HepG2 (cell line): Measurements from ENCODE around the gene RAB34. TPM values are rescaled to one million over a fixed set of nuclear protein-coding genes. Genes with fewer than 3 reads are reported as not detected.

ENCODE experiments used
- ATAC-seq: fragments of 200-7000 bp; cut with Tn5 transposase; 3 replicates; pipeline ENCODE4 v1.9.1; 2020; ENCODE audit warnings: mild to moderate bottlenecking, moderate library complexity
- BruUV-seq: library from RNA; stranded (reverse); fragments of 400-500 nt; replicated peaks from 2 replicates; lab custom pipeline; 2021; lab: Mats Ljungman, UMichigan
- CTCF ChIA-PET: fragments of 300-600 bp; formaldehyde crosslinking; extraction: SDS; loops from one replicate; lab custom pipeline; 2021; ENCODE audit warnings: low total read pairs, inconsistent platforms, low intra/inter-chr PET ratio; lab: Yijun Ruan, JAX
- POLR2A ChIA-PET: fragments of 350-600 bp; sonication (Branson Sonifier 250); formaldehyde crosslinking; loops from one replicate; lab custom pipeline; 2020; ENCODE audit warnings: antibody characterized with exemption, inconsistent platforms; lab: Yijun Ruan, JAX
- DNase-seq: peaks from one replicate; pipeline ENCODE4 v3.0.0-alpha.2; 2015; ENCODE audit warnings: low spot score
- FAIRE-seq: peaks from 3 replicates; lab custom pipeline; 2011; peaks lifted over from hg19 to GRCh38; lab: Jason Lieb, UNC
- H2AFZ ChIP-seq: one replicate; pipeline ENCODE4 v1.6.1; 2011; ENCODE audit warnings: low read length, inconsistent platforms
- H3K27ac ChIP-seq: fragments of 300-600 bp; 3 replicates; pipeline ENCODE4 v1.8.0; 2011; ENCODE audit warnings: mixed run types, mild to moderate bottlenecking, mixed read lengths, low read length, inconsistent platforms; ENCODE audit not compliant: insufficient read depth; ENCODE audit errors: extremely low read length
- H3K27me3 ChIP-seq, 2 experiments: fragments of 200-600 bp in 1 of 2; 2 replicates in 1 of 2; 3 replicates in 1 of 2; pipeline versions ENCODE4 v1.6.0 to v1.8.0; 2011; ENCODE audit warnings: low read length in 2 of 2, mild to moderate bottlenecking in 2 of 2, moderate library complexity in 2 of 2, inconsistent platforms in 1 of 2; ENCODE audit not compliant: insufficient read depth in 2 of 2, control insufficient read depth in 1 of 2
- H3K36me3 ChIP-seq, 2 experiments: fragments of 200-600 bp in 1 of 2; replicated peaks in 1 of 2; 2 replicates in 1 of 2; 3 replicates in 1 of 2; pipeline versions ENCODE4 v1.5.1 to v1.8.0; 2011; ENCODE audit warnings: low read length in 2 of 2, inconsistent platforms in 1 of 2; ENCODE audit not compliant: insufficient read depth in 2 of 2, control insufficient read depth in 1 of 2
- H3K4me1 ChIP-seq: 2 replicates; pipeline ENCODE4 v1.5.1; 2012; ENCODE audit warnings: low read length, inconsistent platforms; ENCODE audit not compliant: insufficient read depth
- H3K4me2 ChIP-seq: 2 replicates; pipeline ENCODE4 v1.6.0; 2011; ENCODE audit warnings: low read depth, low read length, inconsistent platforms
- H3K4me3 ChIP-seq, 3 experiments: fragments of 200-600 bp in 1 of 3; sonication (generic), shearing (Covaris generic) in 1 of 3; replicated peaks in 1 of 3; 2 replicates each; pipeline ENCODE4 v1.5.1; 2011 to 2016; ENCODE audit warnings: low read length in 3 of 3, inconsistent platforms in 2 of 3, low read depth in 2 of 3, mild to moderate bottlenecking in 2 of 3, control low read depth in 1 of 3, mixed read lengths in 1 of 3; ENCODE audit not compliant: insufficient read depth in 1 of 3
- H3K79me2 ChIP-seq: one replicate; pipeline ENCODE4 v1.6.1; 2011; ENCODE audit warnings: low read length, inconsistent platforms; ENCODE audit not compliant: insufficient read depth
- H3K9ac ChIP-seq: 2 replicates; pipeline ENCODE4 v1.6.0; 2011; ENCODE audit warnings: mild to moderate bottlenecking, low read depth, low read length, inconsistent platforms; ENCODE audit not compliant: insufficient read depth
- H3K9me3 ChIP-seq: 2 replicates; pipeline ENCODE4 v1.5.1; 2012; ENCODE audit warnings: mild to moderate bottlenecking, low read length
- H4K20me1 ChIP-seq: 2 replicates; pipeline ENCODE4 v1.6.0; 2011; ENCODE audit warnings: inconsistent platforms, mild to moderate bottlenecking, low read length, moderate library complexity; ENCODE audit not compliant: insufficient read depth
- CCAR2 ChIP-seq: fragments of 200-400 bp; formaldehyde crosslinking; optimal IDR thresholded peaks from 2 replicates; pipeline ENCODE3; 2018; ENCODE audit warnings: low read depth, mild to moderate bottlenecking, low read length, moderate library complexity
- CENPT ChIP-seq: sonication (generic); formaldehyde crosslinking; IDR thresholded peaks from 2 replicates; pipeline ENCODE4 v1.8.0; 2022; ENCODE audit warnings: low read depth, mild to moderate bottlenecking, moderate library complexity, missing genetic modification reagents
- ISX ChIP-seq: sonication (generic); formaldehyde crosslinking; conservative IDR thresholded peaks from 2 replicates; pipeline ENCODE4 v1.5.0; 2020; ENCODE audit warnings: missing genetic modification reagents
- NFKB2 ChIP-seq: sonication (generic); formaldehyde crosslinking; IDR thresholded peaks from 2 replicates; pipeline ENCODE4 v1.4.0; 2020; ENCODE audit warnings: missing genetic modification reagents, borderline replicate concordance
- RAD51 ChIP-seq: fragments of 450-650 bp; IDR thresholded peaks from 2 replicates; pipeline ENCODE4 v1.6.1; 2016; ENCODE audit warnings: borderline replicate concordance
- SRSF1 ChIP-seq: fragments of 200-400 bp; formaldehyde crosslinking; optimal IDR thresholded peaks from 2 replicates; pipeline ENCODE3; 2017; ENCODE audit warnings: mild to moderate bottlenecking, low read depth, low read length, moderate library complexity
- SRSF9 ChIP-seq: fragments of 200-400 bp; formaldehyde crosslinking; IDR thresholded peaks from 2 replicates; pipeline ENCODE4 v1.6.1; 2018; ENCODE audit warnings: borderline replicate concordance, mild to moderate bottlenecking, low read depth, low read length; ENCODE audit not compliant: insufficient read depth, poor library complexity, severe bottlenecking
- ZNF143 ChIP-seq: sonication (generic); formaldehyde crosslinking; IDR thresholded peaks from 2 replicates; pipeline ENCODE4 v1.4.0; 2020; ENCODE audit warnings: missing genetic modification reagents
- ZNF552 ChIP-seq: sonication (generic); formaldehyde crosslinking; IDR thresholded peaks from 2 replicates; pipeline ENCODE4 v1.9.0; 2022; ENCODE audit warnings: missing genetic modification reagents, mild to moderate bottlenecking, borderline replicate concordance
- ZNF598 ChIP-seq: sonication (generic); formaldehyde crosslinking; IDR thresholded peaks from 2 replicates; pipeline ENCODE4 v1.5.1; 2020; ENCODE audit warnings: mild to moderate bottlenecking, missing genetic modification reagents, borderline replicate concordance
- ZNF652 ChIP-seq: IDR thresholded peaks from 2 replicates; pipeline ENCODE4 v1.6.1; 2016; ENCODE audit warnings: low read depth, borderline replicate concordance
- WGBS: methylation state at CpG from one replicate; pipeline ENCODE4 v1.1.6; 2017; ENCODE audit warnings: low lambda C conversion rate; 5-methylcytosine and 5-hydroxymethylcytosine counted together
- in situ Hi-C: cut with HindIII; loops from 2 replicates; pipeline ENCODE4 v1.10.0; 2017; ENCODE audit warnings: low pct_unique_long_range_greater_than_20kb; ENCODE audit not compliant: extremely low pct_ligation_motif_present
- intact Hi-C: fragments of 100-400 bp; cut with micrococcal nuclease; formaldehyde crosslinking; loops from one replicate; pipeline ENCODE4 v1.10.0; 2022; ENCODE audit not compliant: unreplicated experiment
- polyA plus RNA-seq, 8 experiments: library from polyadenylated mRNA; depleted of rRNA in 3 of 8; stranded (reverse) in 7 of 8; unstranded in 1 of 8; fragments of >200 nt; fragmentation: Illumina TruSeq in 4 of 8; extraction: Trizol in 4 of 8; gene quantifications; 2 replicates each; pipeline versions ENCODE4 v1.2.1 to v1.2.3, GENCODE V29; 2011 to 2016; ENCODE audit warnings: low read depth in 4 of 8, missing spikeins in 1 of 8, mixed read lengths in 1 of 8; ENCODE audit not compliant: insufficient read depth in 1 of 8
- total RNA-seq, 5 experiments: library from RNA; depleted of rRNA; stranded (reverse); fragments of >200 nt; fragmentation: Illumina TruSeq; extraction: Trizol; gene quantifications; 2 replicates each; pipeline ENCODE4 v1.2.3, GENCODE V29; 2016; ENCODE audit warnings: low read depth in 1 of 5
- TF ChIP-seq, protein P1 (sequence below): sonication (generic); formaldehyde crosslinking; IDR thresholded peaks from 2 replicates; pipeline ENCODE4 v1.8.1; 2023; ENCODE audit warnings: missing genetic modification reagents, mild to moderate bottlenecking, borderline replicate concordance
- TF ChIP-seq, protein P2 (sequence below): sonication (generic); formaldehyde crosslinking; IDR thresholded peaks from 2 replicates; pipeline ENCODE4 v1.4.0; 2020; ENCODE audit warnings: missing genetic modification reagents, mild to moderate bottlenecking, borderline replicate concordance
- TF ChIP-seq, protein P3 (sequence below): sonication (generic); formaldehyde crosslinking; IDR thresholded peaks from 2 replicates; pipeline ENCODE4 v1.8.0; 2022; ENCODE audit warnings: mild to moderate bottlenecking, missing genetic modification reagents
- TF ChIP-seq, protein P4 (sequence below): sonication (generic); formaldehyde crosslinking; IDR thresholded peaks from 2 replicates; pipeline ENCODE4 v1.5.0; 2020; ENCODE audit warnings: mild to moderate bottlenecking, missing genetic modification reagents, borderline replicate concordance

RAB34 gene
- total and polyA plus RNA-seq, 2 of the 13 experiments (the other 11 are each of a cell fraction or from before 2014, with no cell fraction given): 0.49 TPM; not detected in 1

DNA sequence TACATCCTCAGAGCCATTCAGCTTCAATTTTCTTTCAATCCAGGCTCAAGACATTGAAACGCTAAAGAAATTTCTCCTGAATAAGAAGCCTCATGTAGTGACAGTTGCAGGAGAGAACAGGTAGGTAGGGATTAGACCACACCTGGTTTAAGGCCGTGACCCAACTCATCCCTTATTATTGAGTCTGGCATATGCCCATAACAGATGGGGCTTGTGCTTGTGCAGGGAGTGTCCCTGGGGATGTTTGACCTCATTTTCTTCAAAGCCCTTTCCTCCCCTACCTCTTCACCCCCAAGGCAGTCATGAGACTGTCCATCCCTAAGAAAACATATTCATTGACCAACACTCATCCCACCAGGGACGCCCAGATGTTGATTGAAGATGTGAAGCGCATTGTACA is 31.4 kb downstream of the RAB34 start:
- BruUV-seq: no TSS peak
- TF ChIP-seq ZNF598 (CRISPR knock-in tag) (no peak), ISX (CRISPR knock-in tag) (no peak), ZNF143 (no peak), NFKB2 (no peak), CENPT (no peak), ZNF652 (CRISPR knock-in tag) (no peak), SRSF1 (no peak), ZNF552 (CRISPR knock-in tag) (no peak), RAD51 (no peak), CCAR2 (no peak), SRSF9 (no peak)
- TF ChIP-seq, protein P1, sequence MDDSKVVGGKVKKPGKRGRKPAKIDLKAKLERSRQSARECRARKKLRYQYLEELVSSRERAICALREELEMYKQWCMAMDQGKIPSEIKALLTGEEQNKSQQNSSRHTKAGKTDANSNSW (CRISPR knock-in tag): no peak
- TF ChIP-seq, protein P2, sequence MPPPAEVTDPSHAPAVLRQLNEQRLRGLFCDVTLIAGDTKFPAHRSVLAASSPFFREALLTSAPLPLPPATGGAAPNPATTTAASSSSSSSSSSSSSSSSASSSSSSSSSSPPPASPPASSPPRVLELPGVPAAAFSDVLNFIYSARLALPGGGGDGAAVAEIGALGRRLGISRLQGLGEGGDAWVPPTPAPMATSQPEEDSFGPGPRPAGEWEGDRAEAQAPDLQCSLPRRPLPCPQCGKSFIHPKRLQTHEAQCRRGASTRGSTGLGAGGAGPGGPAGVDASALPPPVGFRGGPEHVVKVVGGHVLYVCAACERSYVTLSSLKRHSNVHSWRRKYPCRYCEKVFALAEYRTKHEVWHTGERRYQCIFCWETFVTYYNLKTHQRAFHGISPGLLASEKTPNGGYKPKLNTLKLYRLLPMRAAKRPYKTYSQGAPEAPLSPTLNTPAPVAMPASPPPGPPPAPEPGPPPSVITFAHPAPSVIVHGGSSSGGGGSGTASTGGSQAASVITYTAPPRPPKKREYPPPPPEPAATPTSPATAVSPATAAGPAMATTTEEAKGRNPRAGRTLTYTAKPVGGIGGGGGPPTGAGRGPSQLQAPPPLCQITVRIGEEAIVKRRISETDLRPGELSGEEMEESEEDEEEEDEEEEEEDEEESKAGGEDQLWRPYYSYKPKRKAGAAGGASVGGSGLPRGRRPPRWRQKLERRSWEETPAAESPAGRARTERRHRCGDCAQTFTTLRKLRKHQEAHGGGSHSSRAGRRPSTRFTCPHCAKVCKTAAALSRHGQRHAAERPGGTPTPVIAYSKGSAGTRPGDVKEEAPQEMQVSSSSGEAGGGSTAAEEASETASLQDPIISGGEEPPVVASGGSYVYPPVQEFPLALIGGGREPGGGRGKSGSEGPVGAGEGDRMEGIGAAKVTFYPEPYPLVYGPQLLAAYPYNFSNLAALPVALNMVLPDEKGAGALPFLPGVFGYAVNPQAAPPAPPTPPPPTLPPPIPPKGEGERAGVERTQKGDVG (CRISPR knock-in tag): no peak
- TF ChIP-seq, protein P3, sequence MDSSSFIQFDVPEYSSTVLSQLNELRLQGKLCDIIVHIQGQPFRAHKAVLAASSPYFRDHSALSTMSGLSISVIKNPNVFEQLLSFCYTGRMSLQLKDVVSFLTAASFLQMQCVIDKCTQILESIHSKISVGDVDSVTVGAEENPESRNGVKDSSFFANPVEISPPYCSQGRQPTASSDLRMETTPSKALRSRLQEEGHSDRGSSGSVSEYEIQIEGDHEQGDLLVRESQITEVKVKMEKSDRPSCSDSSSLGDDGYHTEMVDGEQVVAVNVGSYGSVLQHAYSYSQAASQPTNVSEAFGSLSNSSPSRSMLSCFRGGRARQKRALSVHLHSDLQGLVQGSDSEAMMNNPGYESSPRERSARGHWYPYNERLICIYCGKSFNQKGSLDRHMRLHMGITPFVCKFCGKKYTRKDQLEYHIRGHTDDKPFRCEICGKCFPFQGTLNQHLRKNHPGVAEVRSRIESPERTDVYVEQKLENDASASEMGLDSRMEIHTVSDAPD: no peak
- TF ChIP-seq, protein P4, sequence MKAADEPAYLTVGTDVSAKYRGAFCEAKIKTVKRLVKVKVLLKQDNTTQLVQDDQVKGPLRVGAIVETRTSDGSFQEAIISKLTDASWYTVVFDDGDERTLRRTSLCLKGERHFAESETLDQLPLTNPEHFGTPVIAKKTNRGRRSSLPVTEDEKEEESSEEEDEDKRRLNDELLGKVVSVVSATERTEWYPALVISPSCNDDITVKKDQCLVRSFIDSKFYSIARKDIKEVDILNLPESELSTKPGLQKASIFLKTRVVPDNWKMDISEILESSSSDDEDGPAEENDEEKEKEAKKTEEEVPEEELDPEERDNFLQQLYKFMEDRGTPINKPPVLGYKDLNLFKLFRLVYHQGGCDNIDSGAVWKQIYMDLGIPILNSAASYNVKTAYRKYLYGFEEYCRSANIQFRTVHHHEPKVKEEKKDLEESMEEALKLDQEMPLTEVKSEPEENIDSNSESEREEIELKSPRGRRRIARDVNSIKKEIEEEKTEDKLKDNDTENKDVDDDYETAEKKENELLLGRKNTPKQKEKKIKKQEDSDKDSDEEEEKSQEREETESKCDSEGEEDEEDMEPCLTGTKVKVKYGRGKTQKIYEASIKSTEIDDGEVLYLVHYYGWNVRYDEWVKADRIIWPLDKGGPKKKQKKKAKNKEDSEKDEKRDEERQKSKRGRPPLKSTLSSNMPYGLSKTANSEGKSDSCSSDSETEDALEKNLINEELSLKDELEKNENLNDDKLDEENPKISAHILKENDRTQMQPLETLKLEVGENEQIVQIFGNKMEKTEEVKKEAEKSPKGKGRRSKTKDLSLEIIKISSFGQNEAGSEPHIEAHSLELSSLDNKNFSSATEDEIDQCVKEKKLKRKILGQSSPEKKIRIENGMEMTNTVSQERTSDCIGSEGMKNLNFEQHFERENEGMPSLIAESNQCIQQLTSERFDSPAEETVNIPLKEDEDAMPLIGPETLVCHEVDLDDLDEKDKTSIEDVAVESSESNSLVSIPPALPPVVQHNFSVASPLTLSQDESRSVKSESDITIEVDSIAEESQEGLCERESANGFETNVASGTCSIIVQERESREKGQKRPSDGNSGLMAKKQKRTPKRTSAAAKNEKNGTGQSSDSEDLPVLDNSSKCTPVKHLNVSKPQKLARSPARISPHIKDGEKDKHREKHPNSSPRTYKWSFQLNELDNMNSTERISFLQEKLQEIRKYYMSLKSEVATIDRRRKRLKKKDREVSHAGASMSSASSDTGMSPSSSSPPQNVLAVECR: no peak

More for the DNA sequence above, 31.4 kb downstream of the RAB34 start:
- no peak overlapping the region for H3K4me2 ChIP-seq
- no peak overlapping the region for H3K27ac ChIP-seq
- H3K4me3 ChIP-seq: no peak overlapping the region
- DNase-seq (no peak), FAIRE-seq (no peak), ATAC-seq (no peak)
- H3K4me1 ChIP-seq: 0 out of 2 replicates have a peak, but pooled peaks cover 7% of the 10 kb centered on the region
- no peaks in the 10 kb centered on the region for H4K20me1 ChIP-seq
- no peak overlapping the region for H2AFZ ChIP-seq
- peaks cover 58 to 94% of the 10 kb centered on the region in 2 experiments for H3K36me3 ChIP-seq
- in situ Hi-C loops (no loop called here), intact Hi-C loops (no loop called here)
- H3K27me3 ChIP-seq: no peaks in the 10 kb centered on the region
- 95% methylated on average over 4 of the region's 4 CpGs for WGBS
- no peak overlapping the region for H3K9ac ChIP-seq
- no peaks in the 10 kb centered on the region for H3K79me2 ChIP-seq
- no peaks in the 10 kb centered on the region for H3K9me3 ChIP-seq
- POLR2A ChIA-PET: interaction anchor here (1.0 kb wide), 1 partner anchor 12 kb away, joined by 3 read pairs; no protein-coding TSS in a partner anchor
- CTCF ChIA-PET: interaction anchor here (1.2 kb wide), 1 partner anchor 34 kb away, joined by 4 read pairs; the partner anchor contains the start of gene RPL23A
